ENCODE measurements around the gene LEUTX. TPM values are rescaled to one million over a fixed set of nuclear protein-coding genes. Genes with fewer than 3 reads are reported as not detected.

The LEUTX gene
- polyA plus RNA-seq, 1 of the 3 experiments (the other 2 are of a cell fraction): not detected

- H3F3A ChIP-seq (replicated peaks; ENCODE audit: insufficient read depth): no peaks in the 10 kb centered on the region
- no peaks in the 10 kb centered on the region for H3K9me3 ChIP-seq
- ChIA-PET POLR2A (no interaction called here), CTCF (interaction anchor here (0.6 to 3.5 kb wide), 6 partner anchors 13 to 218 kb away, joined by 3 to 14 read pairs (median 4); partner anchors contain the start of gene FBL)
- no peak overlapping the region for H2AFZ ChIP-seq (ENCODE audit: low read depth)
- no peaks in the 10 kb centered on the region for H4K20me1 ChIP-seq (ENCODE audit: insufficient read depth)
- no peak for DNase-seq
- H3K4me2 ChIP-seq: no peak overlapping the region
- no peaks in the 10 kb centered on the region for H3K79me2 ChIP-seq (ENCODE audit: insufficient read depth)
- peaks cover 21% of the 10 kb centered on the region for H3K27me3 ChIP-seq (ENCODE audit: insufficient read depth)
- TF ChIP-seq FOSL2 (IDR thresholded peaks at IDR 0.05; ENCODE audit: borderline replicate concordance, low read depth): no peak
- TF ChIP-seq CTCF (IDR thresholded peaks at IDR 0.05): no peak
- no peak for TF ChIP-seq GATA2 (CRISPR knock-in tag; IDR thresholded peaks at IDR 0.05)
- TF ChIP-seq MEF2A (IDR thresholded peaks at IDR 0.05; ENCODE audit: borderline replicate concordance, low read depth): no peak
- TF ChIP-seq GABPA (IDR thresholded peaks at IDR 0.05; ENCODE audit: low read depth): no peak
- TF ChIP-seq IRF3 (IDR thresholded peaks at IDR 0.05; ENCODE audit: low read depth, low read length): no peak
- no peak for TF ChIP-seq ZBTB33 (IDR thresholded peaks at IDR 0.05; ENCODE audit: borderline replicate concordance, low read depth)
- TF ChIP-seq TEAD4 (IDR thresholded peaks at IDR 0.05; ENCODE audit: borderline replicate concordance, insufficient read depth): no peak
- TF ChIP-seq SIN3A (IDR thresholded peaks at IDR 0.05; ENCODE audit: borderline replicate concordance, low read depth, low read length): no peak
- no peak for TF ChIP-seq TCF12 (IDR thresholded peaks at IDR 0.05)
- no peak for TF ChIP-seq RXRA (IDR thresholded peaks at IDR 0.05; ENCODE audit: borderline replicate concordance, low read depth)
- TF ChIP-seq RFX5 (IDR thresholded peaks at IDR 0.05; ENCODE audit: low read length): no peak
- no peak for TF ChIP-seq YY1 (IDR thresholded peaks at IDR 0.05; ENCODE audit: low read depth)
- H3K4me1 ChIP-seq (ENCODE audit: control insufficient read depth in 1 of 2, insufficient read depth in 2 of 2, low read depth in 1 of 2, low read length in 1 of 2): no peaks in the 10 kb centered on the region
- H3K4me3 ChIP-seq (ENCODE audit: low read depth in 2 of 2, low read length in 1 of 2): no peak overlapping the region
- no peaks in the 10 kb centered on the region for H3K9me2 ChIP-seq
- WGBS (ENCODE audit: low lambda C conversion rate): 3% methylated on average over 4 of the region's 4 CpGs
- no peak overlapping the region for H3K9ac ChIP-seq
- H3K27ac ChIP-seq (ENCODE audit: low read depth in 2 of 2, low read length in 1 of 2): no peak overlapping the region
- H3K36me3 ChIP-seq (replicated peaks in 1 of 2; ENCODE audit: control insufficient read depth in 1 of 2, insufficient read depth in 2 of 2, low read length in 1 of 2): no peaks in the 10 kb centered on the region
Observed at GRCh38 chr19:39768786-39769185, 9.9 kb upstream of the LEUTX start.

- H3K27ac ChIP-seq (ENCODE audit: low read depth in 2 of 2, low read length in 1 of 2): no peak overlapping the region
- H3K4me3 ChIP-seq (ENCODE audit: low read depth in 2 of 2, low read length in 1 of 2): no peak overlapping the region
- peaks cover 29% of the 10 kb centered on the region; the same call in 1 of the 2 replicates for H3K27me3 ChIP-seq (ENCODE audit: insufficient read depth)
- no peak overlapping the region for H3K9ac ChIP-seq
- ChIA-PET CTCF (interaction anchor here (1.6 to 2.2 kb wide), 3 partner anchors 12 to 14 kb away, joined by 9 to 14 read pairs (median 10); no protein-coding TSS in a partner anchor), POLR2A (no interaction called here)
- DNase-seq: no peak
- no peaks in the 10 kb centered on the region for H3K4me1 ChIP-seq (ENCODE audit: control insufficient read depth in 1 of 2, insufficient read depth in 2 of 2, low read depth in 1 of 2, low read length in 1 of 2)
- 24% methylated on average over 3 of the region's 3 CpGs for WGBS (ENCODE audit: low lambda C conversion rate)
- no peaks in the 10 kb centered on the region for H3K9me3 ChIP-seq
- no peaks in the 10 kb centered on the region for H3K9me2 ChIP-seq
- no peaks in the 10 kb centered on the region for H4K20me1 ChIP-seq (ENCODE audit: insufficient read depth)
- no peak overlapping the region for H2AFZ ChIP-seq (ENCODE audit: low read depth)
- H3F3A ChIP-seq (replicated peaks; ENCODE audit: insufficient read depth): no peaks in the 10 kb centered on the region
- no peaks in the 10 kb centered on the region for H3K79me2 ChIP-seq (ENCODE audit: insufficient read depth)
- TF ChIP-seq EZH2phosphoT487 (IDR thresholded peaks at IDR 0.05; ENCODE audit: borderline replicate concordance, low read depth): no peak
- no peak for TF ChIP-seq FOSL2 (IDR thresholded peaks at IDR 0.05; ENCODE audit: borderline replicate concordance, low read depth)
- TF ChIP-seq MEF2A (IDR thresholded peaks at IDR 0.05; ENCODE audit: borderline replicate concordance, low read depth): no peak
- TF ChIP-seq RAD21 (IDR thresholded peaks at IDR 0.05; ENCODE audit: low read length): no peak
- TF ChIP-seq EP300 (IDR thresholded peaks at IDR 0.05; ENCODE audit: borderline replicate concordance in 1 of 2, low read depth in 1 of 2, low read length in 1 of 2): no peak
- TF ChIP-seq CTCF (IDR thresholded peaks at IDR 0.05): no peak
- H3K36me3 ChIP-seq (replicated peaks in 1 of 2; ENCODE audit: control insufficient read depth in 1 of 2, insufficient read depth in 2 of 2, low read length in 1 of 2): no peaks in the 10 kb centered on the region
- no peak overlapping the region for H3K4me2 ChIP-seq
Observed at GRCh38 chr19:39780894-39781293, 2.2 kb downstream of the LEUTX start.
